Endothelial cell of umbilical vein (primary cell): ENCODE measurements around the gene RAB4A. TPM values are rescaled to one million over a fixed set of nuclear protein-coding genes. Genes with fewer than 3 reads are reported as not detected.

ENCODE experiments used
- BruUV-seq: library from RNA; stranded (reverse); fragments of 400-500 nt; replicated peaks from 2 replicates; lab custom pipeline; 2021; lab: Mats Ljungman, UMichigan
- CTCF ChIA-PET: fragments of 300-600, 350-600 bp; sonication (Branson Sonifier 250); formaldehyde crosslinking; loops from one replicate; lab custom pipeline; 2021; ENCODE audit warnings: antibody characterized with exemption, inconsistent platforms; lab: Charles Lee
- POLR2A ChIA-PET: fragments of 300-600, 350-600 bp; sonication (Branson Sonifier 250); formaldehyde crosslinking; loops from one replicate; lab custom pipeline; 2021; ENCODE audit warnings: antibody characterized with exemption, inconsistent platforms; lab: Charles Lee
- DNase-seq: peaks from one replicate; pipeline ENCODE4 v3.0.0-alpha.2; 2011; ENCODE audit warnings: low read depth, low spot score
- FAIRE-seq: peaks from 2 replicates; lab custom pipeline; 2011; peaks lifted over from hg19 to GRCh38; lab: Jason Lieb, UNC
- H2AFZ ChIP-seq: 2 replicates; pipeline ENCODE4 v1.6.0; 2012; ENCODE audit warnings: low read depth, low read length, control low read depth, inconsistent platforms
- H3K27ac ChIP-seq: 2 replicates; pipeline ENCODE4 v1.5.1; 2011; ENCODE audit warnings: low read depth, mild to moderate bottlenecking, control low read depth, low read length, moderate library complexity; ENCODE audit not compliant: insufficient read depth
- H3K27me3 ChIP-seq, 2 experiments: 2 replicates each; pipeline versions ENCODE4 v1.6.0 to v1.6.1; 2011; ENCODE audit warnings: low read length in 2 of 2, mixed read lengths in 1 of 2; ENCODE audit not compliant: control insufficient read depth in 2 of 2, insufficient read depth in 2 of 2
- H3K36me3 ChIP-seq, 2 experiments: 2 replicates in 1 of 2; 3 replicates in 1 of 2; pipeline ENCODE4 v1.5.1; 2011; ENCODE audit warnings: low read length in 2 of 2, mild to moderate bottlenecking in 1 of 2, moderate library complexity in 1 of 2; ENCODE audit not compliant: control insufficient read depth in 2 of 2, insufficient read depth in 2 of 2; ENCODE audit errors: extremely low read depth in 1 of 2
- H3K4me1 ChIP-seq: 3 replicates; pipeline ENCODE4 v1.5.1; 2011; ENCODE audit warnings: mild to moderate bottlenecking, low read length; ENCODE audit not compliant: control insufficient read depth, insufficient read depth; ENCODE audit errors: extremely low read depth
- H3K4me2 ChIP-seq: 2 replicates; pipeline ENCODE4 v1.6.1; 2011; ENCODE audit warnings: low read length, control low read depth, mixed read lengths; ENCODE audit not compliant: insufficient read depth
- H3K4me3 ChIP-seq, 3 experiments: fragments of 200-600 bp in 1 of 3; sonication (generic), shearing (Covaris generic) in 1 of 3; replicated peaks in 1 of 3; 2 replicates each; pipeline ENCODE4 v1.5.1; 2011 to 2016; ENCODE audit warnings: control low read depth in 3 of 3, low read length in 3 of 3, mild to moderate bottlenecking in 2 of 3, inconsistent platforms in 1 of 3, low read depth in 1 of 3, moderate library complexity in 1 of 3; ENCODE audit not compliant: insufficient read depth in 1 of 3
- H3K79me2 ChIP-seq: 2 replicates; pipeline ENCODE4 v1.6.0; 2012; ENCODE audit warnings: low read length, inconsistent platforms; ENCODE audit not compliant: control insufficient read depth, insufficient read depth
- H3K9ac ChIP-seq: replicated peaks from 2 replicates; pipeline ENCODE3; 2011; ENCODE audit warnings: low read length, control low read depth; ENCODE audit not compliant: insufficient read depth; ENCODE audit errors: extremely low read depth
- H3K9me1 ChIP-seq: replicated peaks from 3 replicates; pipeline ENCODE4 v1.6.0; 2011; ENCODE audit warnings: mild to moderate bottlenecking, low read length; ENCODE audit not compliant: control insufficient read depth, insufficient read depth; ENCODE audit errors: extremely low read depth
- H3K9me3 ChIP-seq: replicated peaks from 2 replicates; pipeline ENCODE4 v1.5.1; 2012; ENCODE audit warnings: low read length, inconsistent platforms; ENCODE audit not compliant: control insufficient read depth, insufficient read depth
- H4K20me1 ChIP-seq: replicated peaks from 2 replicates; pipeline ENCODE3; 2011; ENCODE audit warnings: mild to moderate bottlenecking, low read length; ENCODE audit not compliant: control insufficient read depth, insufficient read depth; ENCODE audit errors: extremely low read depth
- EZH2 ChIP-seq: IDR thresholded peaks from 2 replicates; pipeline ENCODE4 v1.6.1; 2012; ENCODE audit warnings: borderline replicate concordance, low read depth, mild to moderate bottlenecking, moderate library complexity, low read length, inconsistent platforms; ENCODE audit not compliant: severe bottlenecking
- FOS ChIP-seq: IDR thresholded peaks from 2 replicates; pipeline ENCODE4 v1.6.1; 2011; ENCODE audit warnings: mild to moderate bottlenecking, low read length, moderate library complexity, borderline replicate concordance; ENCODE audit not compliant: insufficient read depth
- GATA2 ChIP-seq: IDR thresholded peaks from 2 replicates; pipeline ENCODE4 v1.7.0; 2011; ENCODE audit warnings: low read depth, mild to moderate bottlenecking, moderate library complexity, mixed read lengths, low read length; ENCODE audit not compliant: insufficient read length, insufficient read depth
- JUN ChIP-seq: IDR thresholded peaks from 2 replicates; pipeline ENCODE4 v1.6.1; 2011; ENCODE audit warnings: borderline replicate concordance, low read depth; ENCODE audit not compliant: insufficient read length, insufficient read depth
- MYC ChIP-seq: IDR thresholded peaks from one replicate; pipeline ENCODE4 v1.6.1; 2011; ENCODE audit warnings: mild to moderate bottlenecking, low read depth, low read length
- POLR2A ChIP-seq: IDR thresholded peaks from 2 replicates; pipeline ENCODE4 v1.6.1; 2012; ENCODE audit warnings: low read depth, mild to moderate bottlenecking, control low read depth, low read length
- POLR2AphosphoS5 ChIP-seq: IDR thresholded peaks from 2 replicates; pipeline ENCODE4 v1.6.1; 2012; ENCODE audit warnings: low read depth, mild to moderate bottlenecking, control low read depth, low read length, moderate library complexity; ENCODE audit not compliant: insufficient read depth
- dilution Hi-C: fragments of 300-500 bp; cut with MboI; formaldehyde crosslinking; loops from one replicate; pipeline ENCODE4 v1.15.0; 2019; ENCODE audit warnings: low sequenced_read_pairs; ENCODE audit not compliant: extremely low pct_ligation_motif_present
- intact Hi-C: fragments of 100-400 bp; cut with micrococcal nuclease; formaldehyde crosslinking; loops from one replicate; pipeline ENCODE4 v1.10.0; 2022
- polyA plus RNA-seq, 4 experiments: library from polyadenylated mRNA; depleted of rRNA in 3 of 4; stranded (reverse) in 3 of 4; unstranded in 1 of 4; fragments of >200 nt; gene quantifications; 2 replicates each; pipeline versions ENCODE4 v1.2.1 to v1.2.3, GENCODE V29; 2011 to 2012; ENCODE audit warnings: missing spikeins in 1 of 4
- total RNA-seq: library from RNA; stranded (reverse); gene quantifications from 2 replicates; pipeline ENCODE4 v1.2.3, GENCODE V29; 2021
- TF ChIP-seq, protein P1 (sequence below), 2 donors: IDR thresholded peaks; 1 replicate in 1 of 2; 2 replicates in 1 of 2; pipeline ENCODE4 v1.5.1; 2011; ENCODE audit warnings: low read length in 2 of 2, mild to moderate bottlenecking in 2 of 2, moderate library complexity in 2 of 2, control low read depth in 1 of 2, inconsistent platforms in 1 of 2, low read depth in 1 of 2; ENCODE audit not compliant: insufficient read depth in 1 of 2; ENCODE audit errors: extremely low read depth in 1 of 2
- TF ChIP-seq, protein P2 (sequence below): IDR thresholded peaks from 2 replicates; pipeline ENCODE4 v1.6.1; 2011; ENCODE audit not compliant: insufficient read depth, insufficient read length

The RAB4A gene
- total and polyA plus RNA-seq, 2 donors (not counting 3 experiments of a cell fraction or from before 2014, with no cell fraction given): 14.8 to 52.9 TPM

DNA sequence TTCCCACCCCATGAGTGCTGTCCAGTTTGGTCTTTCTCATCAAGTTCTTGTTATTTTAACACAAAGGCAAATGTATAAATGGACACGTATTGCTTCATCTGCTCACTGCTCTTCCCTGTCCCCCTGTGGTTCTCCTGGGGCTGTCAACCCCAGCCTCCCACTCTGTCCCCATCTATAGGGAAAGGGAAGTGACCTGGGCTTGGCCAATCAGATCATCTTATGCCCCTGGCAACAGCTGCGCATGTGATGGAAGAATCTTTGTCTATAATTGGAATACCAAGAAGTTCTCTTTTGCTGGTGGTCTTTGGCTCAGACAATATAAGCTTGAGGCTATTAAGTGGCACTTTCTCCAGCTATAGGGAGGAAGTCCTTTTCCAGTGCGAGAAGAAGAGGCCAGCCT, 76.6 kb downstream of the RAB4A start:
- H3K9me3 ChIP-seq: no peaks in the 10 kb centered on the region
- H3K9me1 ChIP-seq: no peaks in the 10 kb centered on the region
- H3K79me2 ChIP-seq: no peaks in the 10 kb centered on the region
- no peaks in the 10 kb centered on the region for H3K36me3 ChIP-seq
- H3K27me3 ChIP-seq: peaks cover 0 to 2% of the 10 kb centered on the region in 2 experiments
- dilution Hi-C loops: no loop called here
- POLR2A ChIA-PET: no interaction called here
- intact Hi-C loops: no loop called here
- no peak overlapping the region for H3K4me3 ChIP-seq
- no peak overlapping the region for H2AFZ ChIP-seq
- CTCF ChIA-PET: no interaction called here
- TF ChIP-seq POLR2A: no peak
- TF ChIP-seq JUN: no peak
- no peak for TF ChIP-seq POLR2AphosphoS5
- TF ChIP-seq, protein P1, sequence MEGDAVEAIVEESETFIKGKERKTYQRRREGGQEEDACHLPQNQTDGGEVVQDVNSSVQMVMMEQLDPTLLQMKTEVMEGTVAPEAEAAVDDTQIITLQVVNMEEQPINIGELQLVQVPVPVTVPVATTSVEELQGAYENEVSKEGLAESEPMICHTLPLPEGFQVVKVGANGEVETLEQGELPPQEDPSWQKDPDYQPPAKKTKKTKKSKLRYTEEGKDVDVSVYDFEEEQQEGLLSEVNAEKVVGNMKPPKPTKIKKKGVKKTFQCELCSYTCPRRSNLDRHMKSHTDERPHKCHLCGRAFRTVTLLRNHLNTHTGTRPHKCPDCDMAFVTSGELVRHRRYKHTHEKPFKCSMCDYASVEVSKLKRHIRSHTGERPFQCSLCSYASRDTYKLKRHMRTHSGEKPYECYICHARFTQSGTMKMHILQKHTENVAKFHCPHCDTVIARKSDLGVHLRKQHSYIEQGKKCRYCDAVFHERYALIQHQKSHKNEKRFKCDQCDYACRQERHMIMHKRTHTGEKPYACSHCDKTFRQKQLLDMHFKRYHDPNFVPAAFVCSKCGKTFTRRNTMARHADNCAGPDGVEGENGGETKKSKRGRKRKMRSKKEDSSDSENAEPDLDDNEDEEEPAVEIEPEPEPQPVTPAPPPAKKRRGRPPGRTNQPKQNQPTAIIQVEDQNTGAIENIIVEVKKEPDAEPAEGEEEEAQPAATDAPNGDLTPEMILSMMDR (IDR thresholded peaks at IDR 0.05; ENCODE audit: extremely low read depth in 1 of 2, insufficient read depth in 1 of 2, low read depth in 1 of 2, low read length in 2 of 2): no peak
- no peak for TF ChIP-seq EZH2
- no peak for TF ChIP-seq GATA2
- no peak for TF ChIP-seq MYC
- TF ChIP-seq FOS: no peak
- TF ChIP-seq, protein P2, sequence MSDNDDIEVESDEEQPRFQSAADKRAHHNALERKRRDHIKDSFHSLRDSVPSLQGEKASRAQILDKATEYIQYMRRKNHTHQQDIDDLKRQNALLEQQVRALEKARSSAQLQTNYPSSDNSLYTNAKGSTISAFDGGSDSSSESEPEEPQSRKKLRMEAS: no peak
- no peaks in the 10 kb centered on the region for H4K20me1 ChIP-seq
- no peak overlapping the region for H3K4me2 ChIP-seq
- H3K4me1 ChIP-seq: peaks cover 4% of the 10 kb centered on the region
- FAIRE-seq (no peak), DNase-seq (no peak)
- no TSS peak for BruUV-seq
- H3K27ac ChIP-seq: no peak overlapping the region
- H3K9ac ChIP-seq: no peak overlapping the region
